Measurements from ENCODE around the gene YPEL2. TPM values are rescaled to one million over a fixed set of nuclear protein-coding genes. Genes with fewer than 3 reads are reported as not detected.

YPEL2 gene
- total RNA-seq, 1 experiment from 2014 or later, result 2.2 TPM

- no peak for TF ChIP-seq AFF4 (CRISPR knock-in tag; IDR thresholded peaks at IDR 0.05; ENCODE audit: borderline replicate concordance)
- no peak for TF ChIP-seq IRF2 (CRISPR knock-in tag; IDR thresholded peaks at IDR 0.05; ENCODE audit: borderline replicate concordance, low read depth)
- no peak for TF ChIP-seq TEAD1 (CRISPR knock-in tag; IDR thresholded peaks at IDR 0.05)
- TF ChIP-seq NFYB (CRISPR knock-in tag; conservative IDR thresholded peaks at IDR 0.05; ENCODE audit: low read depth), result no peak
- TF ChIP-seq E2F1 (CRISPR knock-in tag; IDR thresholded peaks at IDR 0.05), result no peak
- no peak for TF ChIP-seq USF2 (CRISPR knock-in tag; IDR thresholded peaks at IDR 0.05)
- TF ChIP-seq TEAD4 (CRISPR knock-in tag; IDR thresholded peaks at IDR 0.05), result no peak
- no peak for TF ChIP-seq ZNF281 (CRISPR knock-in tag; IDR thresholded peaks at IDR 0.05)
- TF ChIP-seq PRDM15 (CRISPR knock-in tag; IDR thresholded peaks at IDR 0.05), result no peak
- no peak for TF ChIP-seq ZNF532 (CRISPR knock-in tag; IDR thresholded peaks at IDR 0.05; ENCODE audit: borderline replicate concordance)
- no peak for TF ChIP-seq TCF7 (CRISPR knock-in tag; IDR thresholded peaks at IDR 0.05; ENCODE audit: low read depth)
- TF ChIP-seq CBFB (CRISPR knock-in tag; IDR thresholded peaks at IDR 0.05; ENCODE audit: low read depth), result no peak
These were observed 23.7 kb downstream of the YPEL2 start (continued) for GRCh38 chr17:59355030-59355701.

Data from WTC11 (cell line).